HG03139 (cell line): ENCODE results near the gene MARK4.

Experiments used
- ATAC-seq: cut with Tn5 transposase; IDR thresholded peaks from one replicate; pipeline ENCODE4 v1.9.1; 2021; ENCODE audit not compliant: unreplicated experiment

Gene MARK4

GRCh38 chr19:45271098-45271734 lies 20.1 kb downstream of the MARK4 start:
- ATAC-seq: no peak

GRCh38 chr19:45271735-45272108 lies 20.7 kb downstream of the MARK4 start:
- ATAC-seq: no peak

- ATAC-seq: no peak
Measured at GRCh38 chr19:45273521-45273855, 22.4 kb downstream of the MARK4 start.

GRCh38 chr19:45275370-45275971 lies 24.4 kb downstream of the MARK4 start:
- no peak for ATAC-seq

GRCh38 chr19:45276284-45276687 lies 25.2 kb downstream of the MARK4 start:
- no peak for ATAC-seq

- ATAC-seq: no peak
Measured at GRCh38 chr19:45278087-45278486, 27.0 kb downstream of the MARK4 start.

GRCh38 chr19:45279587-45280192 lies 28.6 kb downstream of the MARK4 start:
- no peak for ATAC-seq

GRCh38 chr19:45280471-45280961 lies 29.4 kb downstream of the MARK4 start:
- ATAC-seq: no peak

GRCh38 chr19:45283443-45284033 lies 32.5 kb downstream of the MARK4 start:
- no peak for ATAC-seq

GRCh38 chr19:45290381-45290931 lies 39.4 kb downstream of the MARK4 start:
- no peak for ATAC-seq

- no peak for ATAC-seq
Measured at GRCh38 chr19:45291834-45292233, 40.8 kb downstream of the MARK4 start.

- no peak for ATAC-seq
Measured at GRCh38 chr19:45293682-45294081, 42.6 kb downstream of the MARK4 start.

- ATAC-seq: no peak
Measured at GRCh38 chr19:45294291-45295029, 43.4 kb downstream of the MARK4 start.

GRCh38 chr19:45295873-45296272 lies 44.8 kb downstream of the MARK4 start:
- ATAC-seq: no peak

- no peak for ATAC-seq
Measured at GRCh38 chr19:45296355-45296754, 45.3 kb downstream of the MARK4 start.

GRCh38 chr19:45297674-45298073 lies 46.6 kb downstream of the MARK4 start:
- no peak for ATAC-seq

GRCh38 chr19:45298264-45298663 lies 47.2 kb downstream of the MARK4 start:
- no peak for ATAC-seq

- no peak for ATAC-seq
Measured at GRCh38 chr19:45299719-45300118, 48.6 kb downstream of the MARK4 start.

- no peak for ATAC-seq
Measured at GRCh38 chr19:45302416-45302815, 51.3 kb downstream of the MARK4 start.

- ATAC-seq: no peak
Measured at GRCh38 chr19:45303269-45304060, 52.4 kb downstream of the MARK4 start.
